Heart left ventricle (tissue), 16 donors: ENCODE measurements around the gene PIP5K1C. TPM values are rescaled to one million over a fixed set of nuclear protein-coding genes. Genes with fewer than 3 reads are reported as not detected.
"Not testable (repeated sequence)": the region's sequence is repeated elsewhere in the genome, so short reads cannot be mapped to it uniquely, and the experiment has no call there.

Source experiments
- ATAC-seq, 4 donors: fragments of 200-7000 bp; cut with Tn5 transposase; one replicate each; pipeline ENCODE4 v1.9.1; 2020 to 2022; ENCODE audit warnings: moderate library complexity in 4 of 4, mild to moderate bottlenecking in 3 of 4, moderate number of reproducible peaks in 1 of 4
- DNase-seq, 5 donors: peaks; one replicate each; pipeline ENCODE4 v3.0.0-alpha.2; 2020
- H3K27ac ChIP-seq, 12 donors: fragments of 200-600 bp; sonication (generic) in 4 of 12; one replicate each; pipeline versions ENCODE4 v1.5.0 to v1.8.0; 2016 to 2022; ENCODE audit warnings: mild to moderate bottlenecking in 2 of 12
- H3K27me3 ChIP-seq, 9 donors: fragments of 200-600 bp; sonication (generic) in 2 of 9; one replicate each; pipeline versions ENCODE4 v1.5.1 to v1.8.0; 2016 to 2022; ENCODE audit warnings: mild to moderate bottlenecking in 3 of 9
- H3K36me3 ChIP-seq, 9 donors: fragments of 200-600 bp; sonication (generic) in 2 of 9; one replicate each; pipeline versions ENCODE4 v1.5.0 to v1.8.0; 2018 to 2022; ENCODE audit warnings: mild to moderate bottlenecking in 2 of 9
- H3K4me1 ChIP-seq, 12 donors: fragments of 200-600 bp; sonication (generic) in 4 of 12; one replicate each; pipeline versions ENCODE4 v1.5.0 to v1.8.0; 2016 to 2022; ENCODE audit warnings: mild to moderate bottlenecking in 3 of 12
- H3K4me3 ChIP-seq, 12 donors: fragments of 200-600 bp; sonication (generic) in 4 of 12; one replicate each; pipeline versions ENCODE4 v1.5.0 to v1.8.0; 2017 to 2022; ENCODE audit warnings: mild to moderate bottlenecking in 9 of 12, moderate library complexity in 4 of 12
- H3K9me3 ChIP-seq, 12 donors: fragments of 200-600 bp; sonication (generic) in 4 of 12; one replicate each; pipeline versions ENCODE4 v1.5.0 to v1.8.0; 2016 to 2022; ENCODE audit warnings: mild to moderate bottlenecking in 1 of 12
- CTCF ChIP-seq, 12 donors: fragments of 200-600 bp; sonication (generic) in 4 of 12; IDR thresholded peaks; one replicate each; pipeline versions ENCODE4 v1.5.0 to v1.8.0; 2018 to 2022; ENCODE audit warnings: antibody characterized with exemption in 12 of 12, mild to moderate bottlenecking in 5 of 12
- POLR2A ChIP-seq, 2 donors: fragments of 450-650 bp; IDR thresholded peaks; one replicate each; pipeline ENCODE4 v1.6.1; 2017; ENCODE audit warnings: antibody characterized with exemption in 2 of 2, mild to moderate bottlenecking in 2 of 2, moderate library complexity in 2 of 2
- WGBS, 4 donors: extraction: QIAGEN DNeasy Blood & Tissue Kit in 2 of 4; methylation state at CpG; one replicate each; pipeline versions ENCODE4 v1.1.5 to v1.1.7; 2013 to 2018; 5-methylcytosine and 5-hydroxymethylcytosine counted together
- intact Hi-C, 10 donors: fragments of 100-400 bp; cut with DNase I; formaldehyde crosslinking; loops; one replicate each; pipeline versions ENCODE4 v1.11.1 to v1.14.2; 2022
- polyA plus RNA-seq, 2 donors: library from polyadenylated mRNA; stranded (reverse); fragments of 200-250 nt; gene quantifications; one replicate each; pipeline ENCODE4 v1.2.3, GENCODE V29; 2013
- total RNA-seq, 9 donors: library from RNA; depleted of rRNA in 2 of 9; stranded (reverse); fragments of >200 nt in 2 of 9; fragmentation: NEBNext Ultra II Directional in 3 of 9; extraction: Animal tissue kit (Norgen Biotek cat#: 25700) in 3 of 9; gene quantifications; one replicate each; pipeline versions ENCODE4 v1.1.0 to v1.2.4, GENCODE V29; 2016 to 2023
- donor health status: ischemic (EF 13 %, LVEDD 7.1; RV severe dilation, severe dysfunction).
- donor health status: healthy with polysubstance abuse.
- donor health status: DM: no; HTN: yes; CAD: no.
- donor health status: DM: no; HTN: no; CAD: no.
- donor health status: ischemic (EF 25% LVEDD 6.9; RV normal size, moderate dysfunction).
- donor health status: ischemic (EF 25% LVEDD 5.7; RV mildly dilated, moderate dysfunction).
- donor health status: healthy.
- donor health status: DM: yes; HTN: yes; CAD: no.
- donor health status: ischemic (EF 35%, LVEDD 5.7; RV mildly dilated, moderate dysfunction).
- donor health status: nonischemic (EF 11% LVEDD 7.7; RV severe dilation, severe dysfunction).
- donor health status: DM: yes; HTN: yes; CAD: no.
- donor health status: PGD.
- donor health status: ischemic (EF 29% LVEDD 5.4; RV normal size, mild dysfunction).
- donor health status: nonischemic (EF 23%, LVEDD 6.1; RV moderate dilation, normal function).

Gene PIP5K1C
- total and polyA plus RNA-seq, 11 donors: 23.9 to 56.6 (median 36.3) TPM

- TF ChIP-seq CTCF (IDR thresholded peaks at IDR 0.05): no peak
- TF ChIP-seq POLR2A (IDR thresholded peaks at IDR 0.05): no peak
- H3K27me3 ChIP-seq: peaks cover 0 to 30% (median 11%) of the 10 kb centered on the region in 9 donors
- ATAC-seq: no peak
- H3K36me3 ChIP-seq: no peaks in the 10 kb centered on the region
- peaks cover 0 to 22% (median under 1%) of the 10 kb centered on the region in 12 donors for H3K4me1 ChIP-seq
- DNase-seq: no peak
- intact Hi-C loops: loop anchor here in 6 of 10 donors (1.0 to 2.0 kb wide), 2 partner anchors 33 kb away; no protein-coding TSS in a partner anchor
- peak within 1 kb of the TSS in 5 of 12 donors; percentile 27 to 65 (median 46) for H3K27ac ChIP-seq
- 4 to 8% (median 5%) methylated on average over 4 to 84 of the region's 84 CpGs for WGBS, 4 donors
- no peaks in the 10 kb centered on the region for H3K9me3 ChIP-seq
- H3K4me3 ChIP-seq: peak within 1 kb of the TSS; percentile 21 to 65 (median 56)
Measured at GRCh38 chr19:3585301-3586126, 114.8 kb downstream of the PIP5K1C start, which contains the start of gene GIPC3. GIPC3 (plus strand) TSS chr19:3585478; CDS start chr19:3585598, 120 bp downstream.

GRCh38 chr19:3584036-3584802 is 116.0 kb downstream of the PIP5K1C start:
- intact Hi-C loops: loop anchor here in 3 of 10 donors (2.0 to 5.0 kb wide), 2 partner anchors 33 to 35 kb away; no protein-coding TSS in a partner anchor
- peaks cover 0 to 22% (median under 1%) of the 10 kb centered on the region in 12 donors for H3K4me1 ChIP-seq
- ATAC-seq, H3K4me3 ChIP-seq, H3K9me3 ChIP-seq, DNase-seq, H3K27ac ChIP-seq, H3K36me3 ChIP-seq: not testable (repeated sequence)
- WGBS, 4 donors: 88 to 91% (median 90%) methylated on average over 15 of the region's 15 CpGs
- H3K27me3 ChIP-seq: peaks cover 0 to 30% (median 11%) of the 10 kb centered on the region in 9 donors

GRCh38 chr19:3581792-3582191 is 118.5 kb downstream of the PIP5K1C start:
- not testable (repeated sequence) for H3K4me3 ChIP-seq, H3K9me3 ChIP-seq, H3K27ac ChIP-seq, DNase-seq, ATAC-seq, H3K36me3 ChIP-seq
- 82 to 90% (median 87%) methylated on average over 4 of the region's 4 CpGs for WGBS, 4 donors
- Histone ChIP-seq H3K27me3 (peaks cover 0 to 29% (median 11%) of the 10 kb centered on the region in 9 donors), H3K4me1 (peaks cover 0 to 21% (median 2%) of the 10 kb centered on the region in 12 donors)
- intact Hi-C loops: loop anchor here in 2 of 10 donors (5.0 kb wide), 1 partner anchor 36 kb away; no protein-coding TSS in a partner anchor

Other genes starting within 250 kb of the PIP5K1C start
- not detected for gene SMIM24, start 219.9 kb downstream of the PIP5K1C start, total RNA-seq
- under 1 TPM in 1 of 2 donors, not detected in 1; 0.15 TPM for gene SMIM24, start 219.9 kb downstream of the PIP5K1C start, polyA plus RNA-seq
- gene SMIM44, start 217.0 kb downstream of the PIP5K1C start, total RNA-seq: not detected
- gene SMIM44, start 217.0 kb downstream of the PIP5K1C start, polyA plus RNA-seq: not detected
- gene DOHH, start 199.8 kb downstream of the PIP5K1C start, total RNA-seq: 10 to 100 TPM in 5 of 9 donors, 1 to 10 TPM in 4; 7.4 to 32.3 (median 10.1) TPM
- 10 to 100 TPM; 17.9 to 34.3 TPM for gene DOHH, start 199.8 kb downstream of the PIP5K1C start, polyA plus RNA-seq
- 10 to 100 TPM; 15.4 to 41.0 (median 26.4) TPM for gene FZR1, start 194.2 kb downstream of the PIP5K1C start, total RNA-seq
- 10 to 100 TPM; 13.9 to 23.5 TPM for gene FZR1, start 194.2 kb downstream of the PIP5K1C start, polyA plus RNA-seq
- 1 to 10 TPM in 3 of 9 donors, under 1 TPM in 3, not detected in 3; 0.63 to 1.8 (median 0.93) TPM for gene TEKTIP1, start 161.3 kb downstream of the PIP5K1C start, total RNA-seq
- not detected for gene TEKTIP1, start 161.3 kb downstream of the PIP5K1C start, polyA plus RNA-seq
- gene MFSD12, start 142.9 kb downstream of the PIP5K1C start, total RNA-seq: 10 to 100 TPM; 15.7 to 62.8 (median 23.4) TPM
- 10 to 100 TPM; 19.0 to 51.8 TPM for gene MFSD12, start 142.9 kb downstream of the PIP5K1C start, polyA plus RNA-seq
- gene HMG20B, start 127.5 kb downstream of the PIP5K1C start, total RNA-seq: 10 to 100 TPM; 24.8 to 65.6 (median 35.4) TPM
- 10 to 100 TPM; 48.8 to 68.6 TPM for gene HMG20B, start 127.5 kb downstream of the PIP5K1C start, polyA plus RNA-seq
- 1 to 10 TPM in 8 of 9 donors, under 1 TPM in 1; 1.00 to 3.3 (median 2.1) TPM for gene GIPC3, start 115.0 kb downstream of the PIP5K1C start, total RNA-seq
- gene GIPC3, start 115.0 kb downstream of the PIP5K1C start, polyA plus RNA-seq: 1 to 10 TPM; 1.2 TPM
- 1 to 10 TPM; 2.4 to 5.1 (median 2.9) TPM for gene TBXA2R, start 93.6 kb downstream of the PIP5K1C start, total RNA-seq
- 1 to 10 TPM; 1.9 to 2.2 TPM for gene TBXA2R, start 93.6 kb downstream of the PIP5K1C start, polyA plus RNA-seq
- 10 to 100 TPM in 8 of 9 donors, 1 to 10 TPM in 1; 9.8 to 23.4 (median 14.1) TPM for gene CACTIN, start 73.7 kb downstream of the PIP5K1C start, total RNA-seq
- gene CACTIN, start 73.7 kb downstream of the PIP5K1C start, polyA plus RNA-seq: 10 to 100 TPM; 11.9 to 20.4 TPM
- gene TJP3, start 7.9 kb upstream of the PIP5K1C start, total RNA-seq: under 1 TPM in 2 of 9 donors, not detected in 7; 0.41 to 0.48 TPM
- gene TJP3, start 7.9 kb upstream of the PIP5K1C start, polyA plus RNA-seq: under 1 TPM in 1 of 2 donors, not detected in 1; 0.06 TPM
- 10 to 100 TPM in 6 of 9 donors, 1 to 10 TPM in 3; 8.8 to 28.7 (median 13.8) TPM for gene APBA3, start 61.2 kb upstream of the PIP5K1C start, total RNA-seq
- gene APBA3, start 61.2 kb upstream of the PIP5K1C start, polyA plus RNA-seq: 10 to 100 TPM; 11.6 to 22.1 TPM
- gene MRPL54, start 62.2 kb upstream of the PIP5K1C start, total RNA-seq: 10 to 100 TPM; 58.9 to 96.9 (median 69.1) TPM
- gene MRPL54, start 62.2 kb upstream of the PIP5K1C start, polyA plus RNA-seq: 100 to 1,000 TPM in 1 of 2 donors, 10 to 100 TPM in 1; 76.8 to 153 TPM
- not detected for gene RAX2, start 71.8 kb upstream of the PIP5K1C start, total RNA-seq
- not detected for gene RAX2, start 71.8 kb upstream of the PIP5K1C start, polyA plus RNA-seq
- gene MATK, start 85.9 kb upstream of the PIP5K1C start, total RNA-seq: 1 to 10 TPM in 4 of 9 donors, under 1 TPM in 5; 0.20 to 8.9 (median 0.70) TPM
- under 1 TPM; 0.57 to 1.00 TPM for gene MATK, start 85.9 kb upstream of the PIP5K1C start, polyA plus RNA-seq
- gene ZFR2, start 168.6 kb upstream of the PIP5K1C start, total RNA-seq: under 1 TPM in 1 of 9 donors, not detected in 8; 0.16 TPM
- gene ZFR2, start 168.6 kb upstream of the PIP5K1C start, polyA plus RNA-seq: under 1 TPM in 1 of 2 donors, not detected in 1; 0.08 TPM
- gene ATCAY, start 180.2 kb upstream of the PIP5K1C start, total RNA-seq: not detected
- not detected for gene ATCAY, start 180.2 kb upstream of the PIP5K1C start, polyA plus RNA-seq
- 1,000 to 10,000 TPM in 3 of 9 donors, 100 to 1,000 TPM in 6; 347 to 2,001 (median 606) TPM for gene NMRK2, start 232.6 kb upstream of the PIP5K1C start, total RNA-seq
- 1,000 to 10,000 TPM in 1 of 2 donors, 100 to 1,000 TPM in 1; 649 to 1,244 TPM for gene NMRK2, start 232.6 kb upstream of the PIP5K1C start, polyA plus RNA-seq